NCI-H1417 (cell line): ENCODE data around the gene DMGDH.

Source experiments
- DNase-seq, 3 experiments: peaks; one replicate each; lab custom pipeline; 2025; lab: John Stamatoyannopoulos, UW

Gene DMGDH

DNA sequence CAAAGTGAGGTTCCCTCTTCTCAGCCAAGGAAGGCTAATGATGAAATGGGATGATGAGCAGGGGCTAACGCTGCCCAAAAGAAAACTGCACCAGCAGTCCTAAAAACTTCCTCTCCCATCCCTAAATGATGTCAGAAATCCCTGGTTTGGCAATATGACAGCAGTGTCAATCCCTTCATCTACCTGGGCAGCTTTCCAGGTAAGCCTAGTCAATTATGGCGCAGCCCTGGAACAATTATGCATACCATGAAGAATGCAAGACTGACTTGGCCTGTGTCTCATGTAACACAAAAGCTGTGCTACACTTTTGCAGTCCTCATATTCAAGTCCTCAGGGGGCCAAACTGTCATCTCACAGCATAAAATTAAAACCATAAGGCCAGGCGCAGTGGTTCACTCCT lies 7.0 kb downstream of the DMGDH start:
- DNase-seq = no peak

DNA sequence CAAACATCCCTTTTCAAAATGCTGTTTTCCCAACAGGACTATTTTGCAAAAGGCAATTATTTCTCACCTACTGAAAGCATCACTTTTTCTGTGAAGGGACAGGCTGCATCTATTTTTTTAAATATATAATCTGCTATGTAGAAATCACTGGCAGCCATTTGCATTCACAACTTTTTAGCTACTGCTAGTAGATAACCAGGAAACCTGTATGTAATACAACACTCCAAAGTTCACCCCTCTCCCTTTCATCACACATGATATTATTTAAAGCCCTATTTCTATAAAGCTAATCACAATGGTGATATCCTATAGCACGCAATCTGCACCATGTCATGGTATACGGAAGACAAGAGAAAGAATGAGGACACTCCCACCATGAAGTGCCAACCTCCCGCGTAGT lies 9.8 kb downstream of the DMGDH start:
- no peak for DNase-seq

DNA sequence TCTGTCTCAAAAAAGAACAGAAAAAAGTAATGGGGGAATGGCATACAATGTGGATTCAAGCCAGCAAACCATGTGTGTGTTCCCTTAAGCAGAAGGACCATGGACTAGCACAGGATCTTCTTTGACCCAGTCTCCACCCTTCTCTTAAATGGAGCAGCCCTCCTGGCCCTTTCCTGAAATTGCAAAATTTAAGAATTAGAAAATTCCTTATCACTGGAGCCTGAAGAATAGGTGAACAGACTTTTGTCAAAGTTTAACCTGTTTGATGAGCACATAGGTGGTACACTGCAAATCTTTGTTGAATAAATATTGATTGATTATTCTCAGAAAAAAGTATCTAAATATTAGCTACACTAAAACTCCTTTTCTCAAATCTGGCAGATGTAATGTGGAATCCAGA lies 12.6 kb downstream of the DMGDH start:
- no peak for DNase-seq

DNA sequence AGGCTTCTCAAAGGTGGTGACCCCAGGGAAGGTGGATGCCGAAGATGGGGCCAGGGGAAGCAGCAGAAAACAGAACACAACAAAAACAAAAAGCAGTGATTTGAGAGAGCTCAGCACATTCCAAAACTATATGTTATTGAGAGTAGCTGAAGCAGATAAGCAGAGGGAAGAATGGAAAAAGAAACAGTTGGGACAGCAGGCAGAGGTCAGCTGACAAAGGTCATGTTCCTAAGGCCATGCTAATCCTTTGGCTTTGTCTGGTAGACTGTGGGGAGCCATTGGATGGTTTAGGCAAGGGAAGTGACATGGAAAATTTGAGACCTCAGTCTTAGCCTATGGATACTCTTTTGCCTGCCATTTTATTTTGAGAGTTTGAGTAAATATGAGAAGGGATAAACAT lies 14.5 kb downstream of the DMGDH start:
- DNase-seq = no peak

DNA sequence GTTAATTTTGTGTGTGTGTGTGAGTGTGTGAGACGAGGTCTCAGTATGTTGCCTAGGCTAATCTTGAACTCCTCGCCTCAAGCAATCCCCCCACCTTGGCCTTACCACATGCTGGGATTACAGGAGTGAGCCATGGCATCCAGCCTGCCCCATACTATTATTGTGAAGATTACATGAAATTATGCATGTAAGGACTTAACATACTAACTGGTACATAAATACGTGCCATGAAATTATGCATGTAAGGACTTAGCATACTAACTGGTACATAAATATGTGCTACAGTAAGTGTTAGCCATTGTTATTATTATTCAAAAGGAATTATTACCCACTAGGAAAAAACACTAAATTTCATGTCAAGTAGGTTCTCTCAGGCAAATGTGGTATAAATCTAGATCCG lies 16.2 kb downstream of the DMGDH start:
- no peak for DNase-seq

DNA sequence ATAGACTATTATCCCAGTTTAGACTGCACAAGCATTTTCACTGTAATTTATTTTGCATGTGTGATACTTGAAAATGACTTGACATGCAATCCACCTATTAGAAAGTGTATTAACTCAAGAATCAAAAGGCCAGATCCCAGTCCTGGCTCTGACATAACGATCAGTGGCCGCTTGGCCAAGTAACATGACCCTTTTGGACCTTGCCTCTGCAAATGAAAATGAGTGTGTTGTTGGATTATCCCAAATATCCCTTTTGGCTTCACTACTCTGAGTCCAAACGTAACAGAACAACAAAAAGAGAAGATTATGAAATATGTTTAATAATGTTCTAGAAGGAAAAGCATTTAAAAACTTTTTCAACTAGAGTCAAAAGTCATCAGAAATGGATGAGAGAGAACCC lies 19.0 kb downstream of the DMGDH start:
- DNase-seq = no peak

DNA sequence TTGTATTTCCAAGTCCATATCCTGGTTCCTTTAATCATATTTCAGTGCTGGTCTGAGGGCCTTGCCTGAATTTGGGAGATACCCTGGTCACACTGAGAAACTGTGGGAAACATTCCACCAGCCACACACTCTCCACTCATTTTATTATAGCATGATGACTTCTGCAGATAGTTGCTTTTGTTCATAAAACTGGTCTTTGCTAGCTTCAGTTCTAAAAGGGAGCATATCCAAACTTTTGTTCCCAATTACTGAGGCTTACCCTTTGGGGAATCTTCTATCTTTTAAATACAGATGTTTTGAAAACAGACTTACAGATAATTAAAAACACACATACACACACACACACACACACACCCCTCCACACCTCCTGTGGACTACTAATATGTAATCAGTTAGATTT lies 21.0 kb downstream of the DMGDH start:
- DNase-seq = no peak

DNA sequence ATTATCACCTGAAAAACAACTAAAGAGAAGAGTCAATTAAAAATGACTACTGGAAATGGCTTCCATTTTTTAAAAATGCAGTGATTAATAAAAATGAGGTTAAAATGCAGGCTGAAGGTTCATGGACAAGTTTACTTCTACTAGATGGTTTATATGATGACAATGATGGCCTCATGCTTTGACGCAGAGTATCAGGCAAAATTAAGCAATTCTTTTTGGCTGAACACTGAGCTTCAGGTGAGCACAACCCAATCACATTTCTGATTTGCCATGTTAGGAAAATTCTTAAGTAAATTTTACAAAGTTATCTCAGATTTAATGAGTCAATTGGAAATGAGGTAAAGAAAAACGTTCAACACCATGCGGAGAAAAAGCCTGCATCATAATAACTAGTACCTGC lies 22.3 kb downstream of the DMGDH start:
- DNase-seq = no peak

DNA sequence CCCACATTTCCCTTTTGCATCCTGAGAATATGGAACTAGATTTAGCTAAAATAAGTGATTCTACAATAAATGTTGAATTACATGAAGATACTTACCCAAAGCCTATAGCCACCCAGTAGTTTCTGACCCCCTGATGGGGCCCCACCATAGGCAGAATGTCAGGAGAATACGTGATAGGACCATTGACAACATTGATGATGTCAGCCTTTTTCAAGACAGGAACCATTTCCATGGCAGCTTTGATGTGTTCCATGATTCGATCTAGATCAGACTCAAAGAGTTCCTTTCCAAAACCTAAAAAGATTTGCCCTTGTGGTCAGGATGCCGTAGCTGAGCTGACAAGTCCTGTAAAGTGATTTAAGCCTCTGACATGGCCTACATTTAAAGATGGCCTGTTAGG lies 27.3 kb downstream of the DMGDH start:
- DNase-seq = no peak

DNA sequence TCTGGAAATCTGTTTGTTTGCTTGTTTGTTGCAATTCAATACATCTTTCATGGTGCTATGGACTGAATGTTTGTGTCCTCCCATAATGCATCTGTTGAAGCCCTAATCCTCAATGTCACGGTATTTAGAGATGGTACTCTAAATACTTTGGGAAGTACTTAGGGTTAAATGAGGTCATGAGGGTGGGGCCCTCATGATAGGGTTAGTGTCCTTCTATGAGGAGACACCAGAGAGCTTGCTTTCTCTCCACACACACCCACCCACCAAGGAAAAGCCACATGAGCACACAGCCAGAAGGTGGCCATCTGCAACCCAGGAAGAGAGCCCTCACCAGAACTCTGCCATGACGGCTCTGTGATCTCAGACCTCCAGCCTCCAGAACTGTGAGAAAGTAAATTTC lies 32.7 kb downstream of the DMGDH start:
- DNase-seq = no peak

DNA sequence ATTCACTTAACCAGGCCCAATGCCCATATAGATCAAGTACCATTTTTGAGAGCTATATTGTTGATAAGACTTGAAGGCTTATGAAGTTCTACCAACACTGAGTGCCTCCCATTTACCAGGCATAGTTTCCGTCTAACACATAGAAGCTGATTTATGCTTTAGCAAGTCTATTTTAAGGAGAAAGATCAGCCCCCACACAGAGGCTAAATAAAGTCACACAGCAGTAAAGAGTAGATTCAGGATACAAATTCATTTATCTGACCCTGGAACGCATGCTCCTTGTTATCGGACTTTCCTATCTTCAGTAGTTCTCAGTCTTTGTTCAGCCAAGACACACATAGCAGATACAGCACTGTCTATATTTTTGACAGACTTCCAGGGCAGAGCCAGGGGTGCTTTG lies 34.2 kb downstream of the DMGDH start:
- DNase-seq = no peak

DNA sequence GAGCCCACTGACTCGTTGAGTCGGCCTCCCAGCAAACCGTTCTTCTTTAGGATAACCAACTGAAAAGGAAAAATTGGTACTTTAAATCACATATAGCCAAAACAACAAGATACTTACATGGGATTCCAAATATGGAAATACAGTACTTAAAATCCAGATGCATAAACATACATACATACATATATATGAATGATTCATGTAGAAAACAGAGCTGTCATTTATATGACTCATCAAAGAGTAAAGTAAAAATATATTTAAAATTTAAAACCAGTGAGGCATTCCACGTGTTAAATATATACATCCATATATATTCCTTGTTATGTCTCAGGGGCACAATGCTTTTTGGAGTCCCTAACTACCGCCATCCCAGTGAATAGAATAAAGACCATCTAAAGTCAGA lies 36.7 kb downstream of the DMGDH start:
- DNase-seq = no peak

DNA sequence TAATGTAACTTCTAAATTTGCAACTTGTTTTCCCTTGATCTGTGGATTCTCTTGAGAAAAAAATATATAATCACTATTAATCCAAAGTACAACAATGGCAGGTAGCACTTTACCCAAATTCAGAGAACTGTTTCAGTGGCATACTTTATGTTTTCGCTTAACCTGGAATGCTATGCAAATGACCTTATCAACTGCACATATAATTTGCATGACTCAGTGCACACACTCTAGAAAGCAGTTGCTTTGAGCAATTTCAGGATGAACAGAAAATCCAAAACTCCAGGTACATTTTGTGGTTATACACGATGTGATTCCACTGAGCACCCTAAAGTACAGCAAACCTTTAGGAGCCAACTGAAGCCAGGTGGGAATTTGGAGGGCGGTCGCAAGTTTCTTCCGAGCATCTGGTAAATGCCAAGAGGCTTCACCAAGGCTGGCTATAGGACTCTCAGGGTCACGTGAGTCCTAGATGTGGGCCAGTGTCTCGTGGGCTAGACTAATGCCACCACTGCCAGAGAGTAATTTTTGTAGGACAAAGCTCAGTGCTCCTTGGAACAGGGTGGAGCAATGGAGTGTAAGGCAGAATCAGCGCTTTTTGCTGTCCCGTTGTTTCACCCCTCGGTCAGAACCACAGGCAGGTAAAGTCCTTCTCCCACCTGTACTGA lies 37.3 kb downstream of the DMGDH start:
- DNase-seq = no peak

DNA sequence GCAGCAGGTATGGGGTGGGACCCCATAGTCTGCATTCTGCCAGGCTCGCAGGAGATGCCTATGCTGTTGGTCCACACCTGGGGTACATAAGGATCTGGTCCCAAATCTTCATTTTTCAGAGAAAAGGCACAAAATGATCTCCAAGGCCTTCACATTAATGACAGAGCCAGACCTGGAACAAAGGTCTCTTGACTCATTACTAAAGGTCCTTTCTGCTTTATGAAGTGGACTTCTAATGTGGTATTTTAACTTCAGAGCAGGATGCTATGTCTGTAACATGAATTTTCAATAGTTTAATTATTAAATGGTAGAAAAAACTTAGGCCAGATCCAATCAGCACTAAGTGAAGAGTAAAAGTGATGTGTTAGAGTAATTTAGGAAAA lies 38.0 kb downstream of the DMGDH start:
- no peak for DNase-seq

DNA sequence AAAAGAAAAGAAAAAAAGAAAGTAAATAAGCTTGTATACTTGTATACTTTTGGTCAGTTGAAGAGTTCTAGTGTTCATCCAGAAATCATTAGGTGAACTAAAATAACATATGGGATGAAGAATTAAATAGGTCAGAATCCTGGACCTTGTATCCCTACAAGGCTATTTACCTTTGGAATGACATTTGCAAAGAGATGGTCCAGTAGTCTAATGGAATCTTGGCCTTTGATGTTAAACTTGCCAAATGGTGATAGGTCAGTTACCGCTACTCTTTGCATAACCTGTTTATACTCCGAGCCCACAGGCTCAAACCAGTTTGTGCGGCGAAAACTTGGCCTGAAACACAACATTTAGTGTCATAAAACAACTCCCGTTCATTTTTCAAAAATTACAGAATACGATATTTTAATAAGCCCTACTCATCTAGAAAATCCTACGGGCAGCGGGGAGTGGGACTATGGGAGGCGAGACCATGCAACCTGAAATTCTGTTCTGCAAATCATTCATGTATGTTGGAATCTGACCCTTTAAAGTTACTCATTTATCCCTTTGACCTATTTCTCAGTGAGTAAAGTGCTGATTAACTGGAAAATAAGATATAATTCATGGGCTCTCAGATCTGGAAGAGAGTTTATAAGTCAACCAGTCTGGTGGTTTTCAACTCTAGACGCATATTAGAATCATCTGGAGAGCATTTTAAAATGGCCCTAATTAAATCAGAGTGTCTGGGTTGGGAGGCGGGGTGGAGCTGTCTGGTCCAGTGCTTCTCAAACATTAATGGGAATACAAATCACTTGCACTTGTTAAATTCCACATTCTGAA lies 38.6 kb downstream of the DMGDH start:
- DNase-seq = no peak

DNA sequence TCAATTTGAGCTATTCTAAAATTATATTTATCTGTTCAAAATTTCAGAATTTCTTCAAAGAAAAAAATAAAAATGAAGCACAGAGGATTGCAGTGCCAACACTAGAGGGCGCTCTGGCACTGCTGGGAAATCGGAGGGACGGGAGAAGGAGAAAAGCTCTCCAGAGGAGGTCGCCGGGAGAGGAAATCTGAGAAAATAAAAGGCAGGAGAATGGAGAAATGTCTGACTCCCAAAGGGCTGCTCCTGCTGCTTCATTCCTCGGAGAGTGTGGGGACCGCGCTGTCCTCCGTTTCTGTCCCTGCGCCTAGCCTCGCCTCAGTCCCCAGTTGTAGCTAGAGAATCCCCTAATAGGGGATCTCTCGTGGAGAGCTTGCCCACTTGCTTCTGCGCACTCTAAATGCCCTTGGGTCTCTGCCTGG lies 44.4 kb downstream of the DMGDH start:
- DNase-seq = peak; percentile 35 to 73 (median 70)

DNA sequence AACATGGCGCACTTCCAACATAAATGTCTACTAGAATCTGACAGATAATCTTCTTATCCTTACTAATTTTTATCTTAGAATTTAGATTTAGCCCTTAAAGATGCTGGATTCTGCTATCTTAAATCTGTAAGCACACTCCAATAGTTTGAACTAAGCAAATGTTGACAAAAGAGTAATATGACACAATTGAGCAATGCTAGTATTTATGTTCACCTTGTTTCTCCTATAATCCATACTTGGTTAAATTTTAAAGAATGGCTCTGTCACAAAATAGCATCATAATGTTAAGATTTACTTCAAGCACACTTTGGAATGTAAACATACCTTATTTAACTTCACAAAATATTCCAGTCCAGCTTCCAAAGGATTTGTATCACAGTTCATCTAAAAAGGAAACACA lies 45.5 kb downstream of the DMGDH start:
- DNase-seq = no peak

DNA sequence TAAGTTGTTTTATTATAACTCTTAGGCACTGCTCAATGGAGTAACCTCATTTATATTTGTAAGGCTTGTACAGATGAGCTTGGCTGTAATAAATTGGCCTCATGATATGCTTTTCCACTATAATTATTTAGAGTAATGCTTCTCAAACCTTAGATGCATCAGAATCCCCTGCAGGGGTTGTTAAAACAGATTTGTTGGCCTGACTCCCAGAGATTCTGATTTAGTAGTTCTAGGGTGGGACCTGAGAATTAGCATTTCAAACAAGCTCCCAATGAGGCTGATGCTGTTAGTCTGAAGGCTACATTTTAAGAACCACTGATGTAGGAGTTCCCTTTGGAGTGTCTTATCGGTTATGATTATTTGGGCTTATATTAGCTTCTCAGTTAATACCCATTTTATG lies 46.1 kb downstream of the DMGDH start:
- DNase-seq = peak in 1 of 3 experiments; percentile 2

DNA sequence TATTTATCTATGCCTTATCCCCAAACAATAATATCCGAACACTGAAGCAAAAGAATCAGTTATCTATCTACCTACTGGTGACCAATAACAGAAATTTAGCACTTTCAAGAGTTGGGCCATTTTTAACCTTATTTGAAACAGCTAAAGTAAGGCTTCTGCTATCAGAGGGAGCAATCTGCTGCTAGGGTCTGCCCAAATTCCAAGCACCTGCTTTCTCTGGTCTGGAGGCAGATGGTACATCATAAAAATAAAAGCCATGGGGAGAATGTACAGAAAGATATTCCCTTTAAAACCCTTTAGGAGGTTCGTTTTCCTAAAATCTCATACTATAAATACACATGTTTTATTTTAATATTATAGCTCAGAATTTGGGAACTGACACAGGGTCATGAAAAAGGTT lies 46.7 kb downstream of the DMGDH start:
- DNase-seq = no peak

DNA sequence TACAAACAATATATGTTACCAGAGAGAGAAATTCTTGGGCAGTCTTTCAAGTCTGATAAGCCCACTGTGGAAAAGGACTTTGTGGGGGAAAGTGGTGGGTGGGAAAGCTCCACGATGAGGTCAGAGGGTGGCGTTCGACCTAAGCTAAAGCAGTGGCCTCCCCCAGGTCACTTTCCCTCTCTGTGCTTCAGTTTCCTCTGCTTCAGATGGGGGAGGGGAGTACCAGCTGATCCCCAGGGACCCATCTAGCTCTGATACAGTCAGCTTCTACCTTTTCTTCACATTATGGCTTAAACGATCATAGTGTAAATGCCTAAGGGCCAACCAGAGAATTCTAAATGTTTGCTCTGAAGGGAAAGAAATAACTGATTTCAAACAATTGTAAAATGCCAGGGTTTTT lies 47.7 kb downstream of the DMGDH start:
- peak in 2 of 3 experiments; percentile 2 to 10 for DNase-seq

DNA sequence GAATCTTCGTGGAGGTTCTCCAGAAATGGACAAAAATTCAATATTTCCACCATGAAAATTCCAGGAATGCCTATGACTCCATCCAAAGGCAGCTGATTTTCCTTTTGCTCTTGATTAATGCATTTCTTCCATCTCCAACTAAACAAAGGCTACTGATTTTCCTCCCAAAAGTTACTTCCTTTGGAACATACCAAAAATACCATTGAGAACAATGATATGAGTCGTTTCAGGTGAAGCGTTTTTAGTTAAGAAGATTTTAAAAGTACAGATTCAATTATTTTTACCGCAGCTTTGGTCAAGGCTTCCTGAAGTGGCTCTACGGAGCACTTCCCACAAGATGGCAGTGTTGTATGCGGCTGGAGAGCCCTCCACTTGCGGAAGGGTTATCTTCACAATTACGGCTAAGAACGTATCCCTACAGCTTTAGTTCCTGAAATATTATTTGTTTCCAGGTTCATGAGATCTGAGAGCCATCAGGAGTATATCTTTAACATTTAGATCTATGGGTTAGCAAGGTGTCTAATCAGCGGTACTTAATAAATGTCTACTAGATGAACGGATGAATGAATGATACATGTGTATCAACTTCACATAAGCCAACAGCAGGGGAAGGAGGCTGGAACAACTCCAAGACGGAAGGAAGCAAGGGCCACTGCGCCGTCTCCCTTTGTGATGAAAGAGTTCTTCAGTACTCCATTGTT lies 48.5 kb downstream of the DMGDH start:
- peak; percentile 1 to 58 (median 19) for DNase-seq

DNA sequence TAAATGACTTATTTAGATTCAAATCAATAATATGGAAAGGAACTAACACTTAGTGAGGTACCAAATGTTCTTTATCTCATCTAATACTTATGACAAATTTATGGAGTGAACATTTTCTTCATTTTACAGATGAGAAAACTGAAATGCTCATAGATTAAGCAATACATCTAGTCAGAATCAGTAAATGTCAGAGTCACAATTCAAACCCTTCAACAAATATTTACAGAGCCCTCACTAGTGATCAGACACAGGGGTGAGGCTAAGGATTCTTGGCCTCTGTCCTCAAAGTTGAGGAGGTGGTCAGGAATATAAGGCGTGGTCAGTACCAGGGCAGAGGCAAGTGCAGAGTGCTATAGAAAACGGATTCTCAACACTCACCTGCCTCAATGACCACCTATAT lies 54.8 kb downstream of the DMGDH start:
- no peak for DNase-seq

DNA sequence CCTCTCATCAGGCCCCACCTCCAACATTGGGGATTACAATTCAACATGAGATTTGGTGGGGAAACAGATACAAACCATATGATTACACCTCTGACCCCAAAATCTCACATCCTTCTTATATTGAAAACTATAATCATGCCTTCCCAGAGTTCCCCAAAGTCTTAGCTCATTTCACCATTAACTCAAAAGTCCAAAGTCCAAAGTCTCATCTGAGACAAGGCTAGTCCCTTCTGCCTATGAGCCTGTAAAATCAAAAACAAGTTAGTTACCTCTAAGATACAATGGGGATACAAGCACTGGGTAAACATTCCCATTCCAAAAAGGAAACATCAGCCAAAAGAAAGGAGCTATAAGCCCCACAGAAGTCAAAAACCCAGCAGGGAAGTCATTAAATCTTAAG lies 57.6 kb downstream of the DMGDH start:
- DNase-seq = no peak
